ENCODE measurements around the gene KLF11. TPM values are rescaled to one million over a fixed set of nuclear protein-coding genes. Genes with fewer than 3 reads are reported as not detected.

KLF11 gene
- total and polyA plus RNA-seq, 9 of the 15 experiments (the other 6 are each of a cell fraction or from before 2014, with no cell fraction given) = 2.1 to 13.4 (median 6.5) TPM

DNA sequence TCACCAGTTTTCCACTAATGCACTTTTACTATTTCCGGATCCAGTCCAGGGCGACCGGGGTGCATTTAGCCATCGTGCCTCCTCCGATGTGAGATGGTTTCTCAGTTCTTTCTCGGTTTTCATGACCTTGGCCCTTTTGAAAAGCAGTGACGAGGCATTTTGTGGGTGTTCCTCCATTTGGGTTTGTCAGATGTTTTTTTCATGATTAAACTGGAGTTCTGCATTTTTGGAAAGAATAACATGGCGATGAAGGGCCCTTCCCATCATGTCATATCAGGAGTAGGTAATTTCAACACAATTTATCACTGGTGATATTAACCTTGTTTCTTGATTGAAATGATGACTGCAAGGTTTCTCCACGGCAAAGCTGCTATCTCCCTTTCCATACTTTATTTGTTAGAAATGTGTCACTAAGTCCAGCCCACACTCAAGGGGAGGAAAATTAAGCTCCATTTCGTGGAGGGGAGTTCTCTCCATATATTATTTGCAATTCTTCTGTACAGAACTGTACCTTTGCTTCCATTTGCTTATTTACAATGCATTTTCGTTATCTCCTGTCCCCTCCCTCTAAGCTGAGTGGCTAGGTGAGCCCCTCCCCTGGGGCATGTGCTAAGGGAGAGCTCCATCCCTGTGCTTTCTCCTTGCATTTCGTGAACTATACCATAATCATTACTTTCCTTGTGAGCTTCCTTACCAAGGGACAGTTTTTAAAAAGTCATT, 8.9 kb upstream of the KLF11 start (continued):
- TF ChIP-seq, protein P1, sequence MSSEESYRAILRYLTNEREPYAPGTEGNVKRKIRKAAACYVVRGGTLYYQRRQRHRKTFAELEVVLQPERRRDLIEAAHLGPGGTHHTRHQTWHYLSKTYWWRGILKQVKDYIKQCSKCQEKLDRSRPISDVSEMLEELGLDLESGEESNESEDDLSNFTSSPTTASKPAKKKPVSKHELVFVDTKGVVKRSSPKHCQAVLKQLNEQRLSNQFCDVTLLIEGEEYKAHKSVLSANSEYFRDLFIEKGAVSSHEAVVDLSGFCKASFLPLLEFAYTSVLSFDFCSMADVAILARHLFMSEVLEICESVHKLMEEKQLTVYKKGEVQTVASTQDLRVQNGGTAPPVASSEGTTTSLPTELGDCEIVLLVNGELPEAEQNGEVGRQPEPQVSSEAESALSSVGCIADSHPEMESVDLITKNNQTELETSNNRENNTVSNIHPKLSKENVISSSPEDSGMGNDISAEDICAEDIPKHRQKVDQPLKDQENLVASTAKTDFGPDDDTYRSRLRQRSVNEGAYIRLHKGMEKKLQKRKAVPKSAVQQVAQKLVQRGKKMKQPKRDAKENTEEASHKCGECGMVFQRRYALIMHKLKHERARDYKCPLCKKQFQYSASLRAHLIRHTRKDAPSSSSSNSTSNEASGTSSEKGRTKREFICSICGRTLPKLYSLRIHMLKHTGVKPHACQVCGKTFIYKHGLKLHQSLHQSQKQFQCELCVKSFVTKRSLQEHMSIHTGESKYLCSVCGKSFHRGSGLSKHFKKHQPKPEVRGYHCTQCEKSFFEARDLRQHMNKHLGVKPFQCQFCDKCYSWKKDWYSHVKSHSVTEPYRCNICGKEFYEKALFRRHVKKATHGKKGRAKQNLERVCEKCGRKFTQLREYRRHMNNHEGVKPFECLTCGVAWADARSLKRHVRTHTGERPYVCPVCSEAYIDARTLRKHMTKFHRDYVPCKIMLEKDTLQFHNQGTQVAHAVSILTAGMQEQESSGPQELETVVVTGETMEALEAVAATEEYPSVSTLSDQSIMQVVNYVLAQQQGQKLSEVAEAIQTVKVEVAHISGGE (CRISPR knock-in tag; IDR thresholded peaks at IDR 0.05) = 0 out of 6 replicates have a peak, but pooled peaks of 1 of the 3 experiments have one; percentile 33
- TF ChIP-seq ZBTB7A (IDR thresholded peaks at IDR 0.05; ENCODE audit: borderline replicate concordance, control insufficient read depth, low read depth, low read length) (no peak), JUND (IDR thresholded peaks at IDR 0.05; ENCODE audit: borderline replicate concordance, low read depth, low read length) (no peak), JUND (tag; IDR thresholded peaks at IDR 0.05; ENCODE audit: borderline replicate concordance, low read depth, low read length) (0 out of 3 replicates have a peak, but pooled peaks have one; percentile 1), PTTG1 (tag; IDR thresholded peaks at IDR 0.05; ENCODE audit: low read depth) (no peak), TEAD4 (IDR thresholded peaks at IDR 0.05; ENCODE audit: low read length) (peak; percentile 21; the same call in 1 of the 2 replicates), TEAD4 (CRISPR knock-in tag; IDR thresholded peaks at IDR 0.05; ENCODE audit: borderline replicate concordance) (no peak), ZNF583 (CRISPR knock-in tag; IDR thresholded peaks at IDR 0.05) (peak; percentile 36; the same call in 1 of the 2 replicates), FOXK2 (conservative IDR thresholded peaks at IDR 0.05 in 1 of 2, IDR thresholded peaks at IDR 0.05 in 1 of 2; ENCODE audit: low read depth in 2 of 2) (peak; percentile 72 to 78), SMARCA4 (IDR thresholded peaks at IDR 0.05) (peak; percentile 38; the same call in 1 of the 2 replicates), MAFF (IDR thresholded peaks at IDR 0.05; ENCODE audit: low read length) (peak; percentile 82), XRCC5 (IDR thresholded peaks at IDR 0.05; ENCODE audit: low read depth, low read length) (no peak), PML (IDR thresholded peaks at IDR 0.05; ENCODE audit: low read length) (peak; percentile 22; the same call in 1 of the 2 replicates), NFRKB (IDR thresholded peaks at IDR 0.05; ENCODE audit: low read depth) (peak; percentile 20; the same call in 1 of the 2 replicates), SPI1 (IDR thresholded peaks at IDR 0.05; ENCODE audit: borderline replicate concordance, low read depth, low read length) (peak; percentile 71; the same call in 1 of the 2 replicates), GATA2 (CRISPR knock-in tag; IDR thresholded peaks at IDR 0.05) (peak; percentile 42), ZFX (CRISPR knock-in tag; IDR thresholded peaks at IDR 0.05) (0 out of 2 replicates have a peak, but pooled peaks have one; percentile 1), MAFK (IDR thresholded peaks at IDR 0.05; ENCODE audit: low read length) (peak; percentile 81), ELF2 (CRISPR knock-in tag; IDR thresholded peaks at IDR 0.05) (0 out of 2 replicates have a peak, but pooled peaks have one; percentile 48), NBN (IDR thresholded peaks at IDR 0.05; ENCODE audit: low read depth) (0 out of 2 replicates have a peak, but pooled peaks have one; percentile 18), BHLHE40 (IDR thresholded peaks at IDR 0.05; ENCODE audit: low read length) (0 out of 2 replicates have a peak, but pooled peaks have one; percentile 15), NCOR1 (IDR thresholded peaks at IDR 0.05) (peak; percentile 15; the same call in 1 of the 2 replicates)
- TF ChIP-seq, protein P2, sequence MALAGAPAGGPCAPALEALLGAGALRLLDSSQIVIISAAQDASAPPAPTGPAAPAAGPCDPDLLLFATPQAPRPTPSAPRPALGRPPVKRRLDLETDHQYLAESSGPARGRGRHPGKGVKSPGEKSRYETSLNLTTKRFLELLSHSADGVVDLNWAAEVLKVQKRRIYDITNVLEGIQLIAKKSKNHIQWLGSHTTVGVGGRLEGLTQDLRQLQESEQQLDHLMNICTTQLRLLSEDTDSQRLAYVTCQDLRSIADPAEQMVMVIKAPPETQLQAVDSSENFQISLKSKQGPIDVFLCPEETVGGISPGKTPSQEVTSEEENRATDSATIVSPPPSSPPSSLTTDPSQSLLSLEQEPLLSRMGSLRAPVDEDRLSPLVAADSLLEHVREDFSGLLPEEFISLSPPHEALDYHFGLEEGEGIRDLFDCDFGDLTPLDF (CRISPR knock-in tag; IDR thresholded peaks at IDR 0.05) = no peak
- TF ChIP-seq, protein P3, sequence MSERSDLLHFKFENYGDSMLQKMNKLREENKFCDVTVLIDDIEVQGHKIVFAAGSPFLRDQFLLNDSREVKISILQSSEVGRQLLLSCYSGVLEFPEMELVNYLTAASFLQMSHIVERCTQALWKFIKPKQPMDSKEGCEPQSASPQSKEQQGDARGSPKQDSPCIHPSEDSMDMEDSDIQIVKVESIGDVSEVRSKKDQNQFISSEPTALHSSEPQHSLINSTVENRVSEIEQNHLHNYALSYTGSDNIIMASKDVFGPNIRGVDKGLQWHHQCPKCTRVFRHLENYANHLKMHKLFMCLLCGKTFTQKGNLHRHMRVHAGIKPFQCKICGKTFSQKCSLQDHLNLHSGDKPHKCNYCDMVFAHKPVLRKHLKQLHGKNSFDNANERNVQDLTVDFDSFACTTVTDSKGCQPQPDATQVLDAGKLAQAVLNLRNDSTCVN (CRISPR knock-in tag; IDR thresholded peaks at IDR 0.05) = no peak
